ENCODE data around the gene KHSRP. TPM values are rescaled to one million over a fixed set of nuclear protein-coding genes. Genes with fewer than 3 reads are reported as not detected.

KHSRP gene
- total RNA-seq, 1 experiment from 2014 or later, result 373 TPM

GRCh38 chr19:6409346-6409745 lies 15.3 kb downstream of the KHSRP start:
- no peak overlapping the region for H3K4me3 ChIP-seq (ENCODE audit: low read length)
- ChIA-PET CTCF (no interaction called here), POLR2A (ENCODE audit: unreplicated experiment) (no interaction called here)
- no peak overlapping the region for H2AFZ ChIP-seq (ENCODE audit: low read length)
- DNase-seq (no peak), ATAC-seq (no peak)
- H3K27ac ChIP-seq (ENCODE audit: low read length), result no peak overlapping the region
- 0 out of 2 replicates have a peak, but pooled peaks cover 4% of the 10 kb centered on the region for H4K20me1 ChIP-seq (ENCODE audit: low read length)
- H3K4me2 ChIP-seq (ENCODE audit: low read length), result no peak overlapping the region
- H3K36me3 ChIP-seq (ENCODE audit: low read depth, low read length), result peaks cover 8% of the 10 kb centered on the region
- TF ChIP-seq EZH2 (IDR thresholded peaks at IDR 0.05; ENCODE audit: low read length, unreplicated experiment), result no peak
- TF ChIP-seq, protein P1, sequence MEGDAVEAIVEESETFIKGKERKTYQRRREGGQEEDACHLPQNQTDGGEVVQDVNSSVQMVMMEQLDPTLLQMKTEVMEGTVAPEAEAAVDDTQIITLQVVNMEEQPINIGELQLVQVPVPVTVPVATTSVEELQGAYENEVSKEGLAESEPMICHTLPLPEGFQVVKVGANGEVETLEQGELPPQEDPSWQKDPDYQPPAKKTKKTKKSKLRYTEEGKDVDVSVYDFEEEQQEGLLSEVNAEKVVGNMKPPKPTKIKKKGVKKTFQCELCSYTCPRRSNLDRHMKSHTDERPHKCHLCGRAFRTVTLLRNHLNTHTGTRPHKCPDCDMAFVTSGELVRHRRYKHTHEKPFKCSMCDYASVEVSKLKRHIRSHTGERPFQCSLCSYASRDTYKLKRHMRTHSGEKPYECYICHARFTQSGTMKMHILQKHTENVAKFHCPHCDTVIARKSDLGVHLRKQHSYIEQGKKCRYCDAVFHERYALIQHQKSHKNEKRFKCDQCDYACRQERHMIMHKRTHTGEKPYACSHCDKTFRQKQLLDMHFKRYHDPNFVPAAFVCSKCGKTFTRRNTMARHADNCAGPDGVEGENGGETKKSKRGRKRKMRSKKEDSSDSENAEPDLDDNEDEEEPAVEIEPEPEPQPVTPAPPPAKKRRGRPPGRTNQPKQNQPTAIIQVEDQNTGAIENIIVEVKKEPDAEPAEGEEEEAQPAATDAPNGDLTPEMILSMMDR (conservative IDR thresholded peaks at IDR 0.05; ENCODE audit: low read depth, low read length), result no peak
- no peak for TF ChIP-seq EZH2phosphoT487 (IDR thresholded peaks at IDR 0.05; ENCODE audit: borderline replicate concordance, low read length)
- H3K4me1 ChIP-seq (ENCODE audit: insufficient read depth, low read length), result no peaks in the 10 kb centered on the region
- no TSS peak for BruUV-seq (replicated peaks)
- intact Hi-C loops (cut with micrococcal nuclease), result no loop called here
- no peaks in the 10 kb centered on the region for H3K27me3 ChIP-seq (ENCODE audit: low read length)
- H3K79me2 ChIP-seq (ENCODE audit: low read length), result no peaks in the 10 kb centered on the region
- no peak overlapping the region for H3K9ac ChIP-seq (ENCODE audit: low read length)
- no peaks in the 10 kb centered on the region for H3K9me3 ChIP-seq (ENCODE audit: low read length)
- no peaks in the 10 kb centered on the region for H3F3A ChIP-seq (ENCODE audit: low read length, unreplicated experiment)
- no peaks in the 10 kb centered on the region for H3K9me2 ChIP-seq (replicated peaks; ENCODE audit: low read length)

DNA sequence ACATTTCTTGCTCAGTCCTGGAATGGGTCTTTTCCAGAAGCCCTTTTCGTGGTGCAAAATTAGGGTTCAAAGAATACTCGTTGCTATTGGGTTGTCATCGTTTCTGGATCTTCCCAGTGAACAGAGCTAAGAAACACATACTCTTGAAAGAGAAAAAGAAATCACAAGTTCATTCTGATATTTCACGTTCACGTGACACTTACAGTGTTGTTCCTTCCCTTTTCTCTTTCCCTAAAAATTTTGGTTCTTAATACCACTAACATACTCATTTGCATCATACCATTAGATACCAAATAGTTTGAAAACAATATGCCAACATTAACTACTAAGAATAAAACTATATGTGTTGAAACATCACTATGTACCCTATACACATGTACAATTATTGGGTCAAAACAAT lies 18.2 kb downstream of the KHSRP start:
- no peak for TF ChIP-seq EZH2phosphoT487 (IDR thresholded peaks at IDR 0.05; ENCODE audit: borderline replicate concordance, low read length)
- no peak for TF ChIP-seq EZH2 (IDR thresholded peaks at IDR 0.05; ENCODE audit: low read length, unreplicated experiment)
- TF ChIP-seq, protein P1 (conservative IDR thresholded peaks at IDR 0.05; ENCODE audit: low read depth, low read length), result no peak
- Histone ChIP-seq H3K9me3 (ENCODE audit: low read length) (no peaks in the 10 kb centered on the region), H3K36me3 (ENCODE audit: low read depth, low read length) (no peaks in the 10 kb centered on the region), H3K27ac (ENCODE audit: low read length) (no peak overlapping the region), H3F3A (ENCODE audit: low read length, unreplicated experiment) (no peaks in the 10 kb centered on the region), H3K9ac (ENCODE audit: low read length) (no peak overlapping the region), H3K4me3 (ENCODE audit: low read length) (no peak overlapping the region), H3K9me2 (replicated peaks; ENCODE audit: low read length) (no peaks in the 10 kb centered on the region), H3K4me2 (ENCODE audit: low read length) (no peak overlapping the region), H3K27me3 (ENCODE audit: low read length) (no peaks in the 10 kb centered on the region), H4K20me1 (ENCODE audit: low read length) (no peaks in the 10 kb centered on the region), H2AFZ (ENCODE audit: low read length) (no peak overlapping the region), H3K79me2 (ENCODE audit: low read length) (no peaks in the 10 kb centered on the region), H3K4me1 (ENCODE audit: insufficient read depth, low read length) (no peaks in the 10 kb centered on the region)
- DNase-seq (no peak), ATAC-seq (no peak)
- intact Hi-C loops (cut with micrococcal nuclease), result no loop called here
- CTCF ChIA-PET, result interaction anchor here (0.6 kb wide), 1 partner anchor 300 kb away, joined by 3 read pairs; no protein-coding TSS in a partner anchor
- BruUV-seq (replicated peaks), result no TSS peak
- POLR2A ChIA-PET (ENCODE audit: unreplicated experiment), result no interaction called here

- no peaks in the 10 kb centered on the region for H4K20me1 ChIP-seq (ENCODE audit: low read length)
- POLR2A ChIA-PET (ENCODE audit: unreplicated experiment), result no interaction called here
- BruUV-seq (replicated peaks), result no TSS peak
- H3K4me1 ChIP-seq (ENCODE audit: insufficient read depth, low read length), result no peaks in the 10 kb centered on the region
- CTCF ChIA-PET, result no interaction called here
- no peaks in the 10 kb centered on the region for H3K9me3 ChIP-seq (ENCODE audit: low read length)
- intact Hi-C loops (cut with micrococcal nuclease), result no loop called here
- no peak overlapping the region for H3K27ac ChIP-seq (ENCODE audit: low read length)
- no peaks in the 10 kb centered on the region for H3K27me3 ChIP-seq (ENCODE audit: low read length)
- H3K9ac ChIP-seq (ENCODE audit: low read length), result no peak overlapping the region
- no peak overlapping the region for H3K4me3 ChIP-seq (ENCODE audit: low read length)
- no peaks in the 10 kb centered on the region for H3K79me2 ChIP-seq (ENCODE audit: low read length)
- H3K36me3 ChIP-seq (ENCODE audit: low read depth, low read length), result no peaks in the 10 kb centered on the region
- H2AFZ ChIP-seq (ENCODE audit: low read length), result no peak overlapping the region
- H3K4me2 ChIP-seq (ENCODE audit: low read length), result no peak overlapping the region
- ATAC-seq, result no peak
- H3K9me2 ChIP-seq (replicated peaks; ENCODE audit: low read length), result no peaks in the 10 kb centered on the region
- no peak for TF ChIP-seq EZH2 (IDR thresholded peaks at IDR 0.05; ENCODE audit: low read length, unreplicated experiment)
- DNase-seq, result no peak
- H3F3A ChIP-seq (ENCODE audit: low read length, unreplicated experiment), result no peaks in the 10 kb centered on the region
Observed at GRCh38 chr19:6402837-6403608, 21.6 kb downstream of the KHSRP start.
